VCaP (cell line): ENCODE measurements around the gene METTL8.
"Not testable (repeated sequence)": the region's sequence is repeated elsewhere in the genome, so short reads cannot be mapped to it uniquely, and the experiment has no call there.

Experiments
- H3K27ac ChIP-seq: fragments of 450-650 bp; 2 replicates; pipeline ENCODE4 v1.5.1; 2017
- TF ChIP-seq, protein P1 (sequence below): fragments of 450-650 bp; conservative IDR thresholded peaks from 2 replicates; pipeline ENCODE4 v1.5.1; 2017; ENCODE audit warnings: mild to moderate bottlenecking, moderate library complexity

Gene METTL8

DNA sequence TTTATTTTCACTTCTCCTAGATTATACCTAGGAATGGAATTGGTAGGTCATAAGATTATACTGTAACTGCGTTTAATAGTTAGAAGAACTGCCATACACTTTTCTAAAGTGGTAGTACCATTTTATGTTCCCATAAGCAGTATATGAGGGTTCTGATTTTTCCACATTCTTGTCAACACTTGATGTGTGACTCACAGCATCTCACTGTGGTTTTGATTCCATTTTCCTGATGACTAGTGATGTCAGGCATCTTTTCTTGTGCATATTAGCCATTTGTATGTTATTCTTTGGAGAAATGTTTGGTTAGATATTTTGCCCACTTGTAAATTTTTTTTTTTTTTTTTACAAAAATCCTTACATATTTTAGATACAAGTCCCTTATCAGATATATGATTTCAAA, 2.5 kb upstream of the METTL8 start:
- TF ChIP-seq, protein P1, sequence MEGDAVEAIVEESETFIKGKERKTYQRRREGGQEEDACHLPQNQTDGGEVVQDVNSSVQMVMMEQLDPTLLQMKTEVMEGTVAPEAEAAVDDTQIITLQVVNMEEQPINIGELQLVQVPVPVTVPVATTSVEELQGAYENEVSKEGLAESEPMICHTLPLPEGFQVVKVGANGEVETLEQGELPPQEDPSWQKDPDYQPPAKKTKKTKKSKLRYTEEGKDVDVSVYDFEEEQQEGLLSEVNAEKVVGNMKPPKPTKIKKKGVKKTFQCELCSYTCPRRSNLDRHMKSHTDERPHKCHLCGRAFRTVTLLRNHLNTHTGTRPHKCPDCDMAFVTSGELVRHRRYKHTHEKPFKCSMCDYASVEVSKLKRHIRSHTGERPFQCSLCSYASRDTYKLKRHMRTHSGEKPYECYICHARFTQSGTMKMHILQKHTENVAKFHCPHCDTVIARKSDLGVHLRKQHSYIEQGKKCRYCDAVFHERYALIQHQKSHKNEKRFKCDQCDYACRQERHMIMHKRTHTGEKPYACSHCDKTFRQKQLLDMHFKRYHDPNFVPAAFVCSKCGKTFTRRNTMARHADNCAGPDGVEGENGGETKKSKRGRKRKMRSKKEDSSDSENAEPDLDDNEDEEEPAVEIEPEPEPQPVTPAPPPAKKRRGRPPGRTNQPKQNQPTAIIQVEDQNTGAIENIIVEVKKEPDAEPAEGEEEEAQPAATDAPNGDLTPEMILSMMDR = no peak
- no peak overlapping the region; the same call in 1 of the 2 replicates for H3K27ac ChIP-seq

DNA sequence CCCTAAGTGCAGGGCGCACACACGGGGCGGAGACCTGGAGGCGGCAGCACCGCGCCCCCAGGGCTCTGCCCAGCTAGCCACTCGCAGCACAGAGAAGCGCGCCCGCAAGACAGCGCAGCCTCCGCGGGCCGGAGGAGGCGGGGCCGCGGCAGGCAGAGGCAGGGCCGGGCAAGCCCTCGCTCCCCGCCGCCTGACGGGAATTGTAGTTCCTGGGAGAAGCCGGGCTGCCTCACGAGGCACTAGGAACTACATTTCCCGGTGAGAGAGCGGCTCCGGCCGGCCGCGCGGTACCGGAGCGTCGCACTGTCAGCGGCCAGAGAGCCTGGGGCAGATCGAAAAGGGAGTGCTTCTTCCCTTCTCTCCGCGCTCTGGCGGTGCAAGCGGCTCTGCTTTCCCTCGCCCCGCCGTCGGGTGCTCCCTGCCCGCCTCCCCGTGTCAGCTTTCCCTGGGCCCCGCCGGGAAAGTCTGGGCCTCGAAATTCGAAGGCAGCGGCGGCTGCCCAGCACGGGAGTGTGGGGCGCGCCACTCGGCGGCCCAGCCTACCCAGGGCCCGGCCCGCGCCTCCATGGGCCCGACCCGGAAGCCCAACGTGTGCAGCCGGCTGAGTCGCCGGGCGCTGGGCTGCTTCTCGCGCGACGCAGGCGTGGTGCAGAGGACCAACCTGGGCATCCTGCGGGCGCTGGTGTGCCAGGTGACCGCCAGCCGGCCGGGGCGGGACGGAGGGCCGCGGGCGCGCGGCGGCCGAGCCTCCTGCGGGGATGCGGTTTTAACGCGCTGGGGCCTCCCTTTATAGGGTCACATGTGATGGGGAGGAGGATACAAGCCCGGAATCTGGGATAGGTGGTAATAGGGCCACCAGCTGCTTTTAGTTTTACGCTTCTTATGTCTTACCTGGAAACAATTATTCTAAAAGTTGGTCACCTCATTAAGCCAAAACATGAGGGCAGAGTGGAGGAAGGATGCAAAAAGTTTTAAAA, 511 bp upstream of the METTL8 start, which contains the start of gene DCAF17:
DCAF17 (plus strand) TSS at position 214 of the 977 bp plus-strand sequence; CDS start at position 566, 352 bp downstream.
- TF ChIP-seq, protein P1 = peak; percentile 26
- peak within 1 kb of the TSS; percentile 92 for H3K27ac ChIP-seq

DNA sequence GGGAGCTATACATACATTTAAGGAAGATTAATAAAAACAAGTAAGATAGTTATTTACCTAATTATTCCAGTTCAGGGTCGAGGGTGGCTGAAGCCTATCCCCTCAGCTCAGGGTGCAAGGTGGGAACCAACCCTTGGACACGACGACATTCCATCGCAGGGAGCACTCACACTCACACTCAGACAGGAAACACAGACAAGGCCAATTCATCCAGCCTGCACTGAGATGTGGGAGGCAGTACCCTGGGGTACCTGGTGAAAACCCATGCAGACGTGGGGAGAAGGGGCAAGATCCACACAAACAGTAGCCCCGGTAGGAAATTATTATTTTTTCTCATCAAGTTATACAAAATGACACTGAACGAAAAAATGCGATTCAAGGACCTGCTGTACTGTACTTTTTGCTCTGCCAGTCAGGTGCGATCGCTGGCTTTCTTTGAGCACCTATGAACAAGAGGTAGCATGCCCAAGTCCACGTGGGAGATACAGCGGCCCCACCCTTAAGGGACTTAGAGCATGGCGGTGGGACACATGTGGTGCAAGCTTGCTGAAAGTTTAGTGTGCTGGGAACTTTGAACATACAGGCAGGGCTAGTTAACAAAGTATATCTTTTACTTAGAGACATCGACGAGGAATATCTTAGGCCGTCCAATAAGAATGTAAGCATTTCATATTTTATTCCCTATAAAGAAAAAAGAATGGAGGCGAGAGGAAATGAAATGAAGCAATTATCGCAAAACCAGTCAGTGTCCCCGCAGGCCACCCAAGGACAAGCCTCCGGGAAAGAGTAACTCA, 624 bp downstream of the METTL8 start:
- TF ChIP-seq, protein P1 = no peak
- peak overlapping the region; percentile 92 for H3K27ac ChIP-seq

DNA sequence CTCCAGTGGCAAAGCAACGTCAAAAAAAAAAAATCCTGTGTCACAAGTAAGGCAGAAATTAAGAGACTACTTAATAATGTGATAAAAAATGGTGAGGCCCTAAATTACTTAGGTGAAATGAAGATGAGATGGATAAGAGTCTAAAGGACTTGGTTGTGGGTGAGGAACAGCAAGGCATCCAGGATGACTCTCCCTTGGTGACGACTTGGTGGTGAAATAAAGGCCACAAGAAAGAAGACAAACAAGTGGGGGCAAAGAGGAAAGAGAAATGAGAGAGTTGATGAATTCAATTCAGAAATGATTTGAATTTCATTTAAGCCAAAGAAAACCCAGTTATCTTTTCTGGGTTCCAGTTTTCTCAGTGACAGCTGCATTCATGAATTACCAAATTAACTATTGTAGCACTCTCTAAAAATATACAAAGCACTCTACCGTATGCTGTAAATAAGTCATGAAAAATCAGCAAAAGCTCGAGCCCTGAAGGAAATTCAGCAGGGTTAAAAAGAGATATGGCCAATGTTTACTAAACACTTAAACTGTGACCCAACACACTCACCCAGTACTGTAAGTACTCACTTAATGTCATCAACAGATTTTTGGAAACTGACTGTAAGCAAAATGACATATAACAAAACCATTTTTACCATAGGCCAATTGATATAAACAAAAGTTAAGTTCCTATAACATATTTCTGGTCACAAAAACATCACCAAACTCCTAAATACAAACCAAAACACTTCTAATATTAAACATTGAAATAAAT, 1.4 kb downstream of the METTL8 start:
- H3K27ac ChIP-seq = peak overlapping the region; percentile 92

DNA sequence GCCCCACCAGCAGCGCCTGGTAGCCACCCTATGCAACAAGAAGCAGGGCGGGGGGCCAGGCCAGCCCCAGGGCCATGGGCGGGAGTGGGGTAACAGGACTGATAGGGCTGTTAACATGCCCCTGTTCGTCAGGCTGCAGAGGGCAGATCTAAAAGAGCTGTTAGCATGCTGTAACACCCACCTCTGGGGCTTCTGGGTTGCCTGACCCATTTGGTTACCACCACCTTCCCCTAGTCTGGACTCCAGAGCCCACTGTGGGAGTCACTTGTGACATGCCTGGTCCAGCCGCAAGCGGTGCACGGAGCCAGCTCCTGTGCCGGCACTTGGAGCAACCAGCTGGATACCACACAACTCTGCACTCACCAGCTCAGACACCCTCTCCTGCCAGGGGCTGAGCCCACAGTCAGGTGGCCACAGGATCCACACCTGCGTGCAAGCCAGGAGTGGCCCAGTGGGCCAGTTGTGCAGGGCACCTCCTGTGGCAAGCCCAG, 2.1 kb downstream of the METTL8 start:
- TF ChIP-seq, protein P1 = no peak
- peak overlapping the region; percentile 92 for H3K27ac ChIP-seq

More for the DNA sequence above, 1.4 kb downstream of the METTL8 start:
- TF ChIP-seq, protein P1 = no peak

DNA sequence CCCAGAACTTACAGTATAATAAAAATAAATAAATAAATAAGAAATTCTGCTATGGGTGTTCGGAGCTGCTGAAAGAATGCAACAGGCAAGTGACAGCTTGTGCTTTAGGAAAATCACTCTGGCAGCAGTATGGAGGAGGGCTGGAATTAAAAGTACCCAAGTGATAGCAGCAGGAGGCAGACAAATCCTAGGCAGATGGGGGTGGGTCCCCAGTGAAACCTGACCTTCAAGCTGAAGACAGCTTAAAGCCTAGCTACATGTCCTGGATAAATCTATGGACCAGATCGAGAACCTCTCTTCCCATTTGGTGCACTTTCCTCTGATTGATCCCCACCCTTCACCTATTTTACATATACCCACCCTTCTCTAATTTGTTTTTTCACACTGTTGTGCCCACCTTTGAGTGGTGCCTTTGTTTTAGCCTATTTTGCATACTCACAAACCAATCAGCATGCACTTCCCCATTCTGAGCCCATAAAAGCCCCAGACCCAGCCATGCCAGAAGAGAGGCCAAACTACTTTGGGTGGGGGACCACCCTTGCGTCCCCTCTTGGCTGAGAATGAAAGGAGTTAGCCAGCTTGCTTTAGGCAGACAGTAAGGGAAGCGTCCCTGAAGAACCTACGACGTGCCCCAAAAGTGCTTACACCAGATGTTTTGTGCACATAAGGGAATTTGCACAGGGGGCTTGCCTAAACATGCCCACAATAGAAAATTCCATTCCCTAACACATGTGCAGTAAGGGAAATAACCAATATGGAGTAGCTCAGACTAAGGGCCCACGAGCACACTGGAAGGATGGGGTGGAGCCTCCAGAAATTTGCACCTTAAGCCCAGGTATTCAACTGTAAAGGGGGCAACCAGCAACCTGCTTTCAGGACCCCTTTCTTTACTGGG, 3.0 kb downstream of the METTL8 start:
- H3K27ac ChIP-seq = no peak overlapping the region; the same call in 1 of the 2 replicates
- TF ChIP-seq, protein P1 = no peak

DNA sequence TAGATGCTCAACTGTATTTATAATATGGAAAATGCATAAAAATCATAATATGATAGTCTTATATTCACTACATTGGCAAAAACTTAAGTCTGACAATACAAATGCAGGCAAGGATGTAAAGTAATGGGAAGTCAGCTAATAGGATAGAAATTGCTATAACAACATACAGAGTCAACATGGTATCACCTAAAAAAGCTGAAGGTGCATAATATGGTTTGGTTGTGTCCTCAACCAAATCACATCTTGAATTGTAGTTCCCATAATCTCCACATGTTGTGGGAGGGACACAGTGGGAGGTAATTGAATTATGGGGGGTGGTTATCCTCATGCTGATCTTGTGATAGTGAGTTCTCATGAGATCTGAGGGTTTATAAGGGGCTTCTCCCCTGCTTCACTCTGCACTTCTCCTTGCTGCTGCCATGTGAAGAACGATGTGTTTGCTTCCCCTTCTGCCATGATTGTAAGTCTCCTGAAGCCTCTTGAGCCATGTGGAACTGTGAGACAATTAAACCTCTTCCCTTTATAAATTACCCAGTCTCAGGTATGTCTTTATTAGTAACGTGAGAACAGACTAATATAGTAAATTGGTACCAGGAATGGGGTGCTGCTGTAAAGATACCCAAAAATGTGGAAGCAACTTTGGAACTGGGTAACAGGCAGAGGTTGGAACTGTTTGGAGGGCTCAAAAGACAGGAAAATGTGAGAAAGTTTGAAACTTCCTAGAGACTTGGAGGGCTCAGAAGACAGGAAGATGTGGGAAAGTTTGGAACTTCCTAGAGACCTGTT, 10.9 kb downstream of the METTL8 start:
- H3K27ac ChIP-seq = not testable (repeated sequence)
